Amygdala (tissue), 56 donors: ENCODE results near the gene TBL3.
A peak's percentile ranks its signal among the peaks of the same experiment; 100 is the strongest.

Experiments used
- DNase-seq, 56 donors: peaks; one replicate each; lab custom pipeline; 2025; lab: John Stamatoyannopoulos, UW

Gene TBL3

DNA sequence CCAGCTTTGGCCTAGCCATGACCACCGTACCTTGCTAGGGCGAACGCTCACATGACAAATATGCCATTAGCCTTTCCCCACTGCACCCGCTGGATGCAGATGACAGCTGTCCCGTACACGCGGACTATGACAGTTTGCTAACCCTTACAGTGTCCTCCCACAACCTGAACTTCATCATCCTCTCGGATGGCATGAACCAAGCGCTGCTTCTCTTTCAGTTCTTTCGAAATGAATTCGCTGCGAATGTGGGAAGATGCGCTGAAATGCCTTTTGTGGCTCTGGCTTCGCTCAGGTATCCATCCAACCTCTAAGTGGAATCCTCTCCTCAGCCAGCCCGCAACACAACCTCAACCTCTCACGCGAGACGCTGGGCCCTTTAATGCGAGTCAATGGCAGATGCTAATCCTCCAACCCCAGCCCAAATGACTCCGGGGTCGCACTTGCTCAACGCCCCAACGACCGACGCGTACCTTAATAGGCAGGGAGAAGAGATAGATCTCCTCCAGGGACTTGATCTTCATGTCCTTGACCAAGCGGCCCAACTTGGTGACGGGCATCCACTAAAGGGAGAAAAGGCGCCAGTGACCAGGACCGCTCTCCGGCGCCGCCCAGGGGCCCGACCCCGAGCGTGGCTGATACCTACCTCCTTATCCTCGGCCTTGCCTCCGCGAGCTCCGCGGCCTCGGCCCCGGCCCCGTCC, 7.9 kb upstream of the TBL3 start:
- peak in 11 of 56 donors; percentile 46 to 62 (median 56) for DNase-seq

DNA sequence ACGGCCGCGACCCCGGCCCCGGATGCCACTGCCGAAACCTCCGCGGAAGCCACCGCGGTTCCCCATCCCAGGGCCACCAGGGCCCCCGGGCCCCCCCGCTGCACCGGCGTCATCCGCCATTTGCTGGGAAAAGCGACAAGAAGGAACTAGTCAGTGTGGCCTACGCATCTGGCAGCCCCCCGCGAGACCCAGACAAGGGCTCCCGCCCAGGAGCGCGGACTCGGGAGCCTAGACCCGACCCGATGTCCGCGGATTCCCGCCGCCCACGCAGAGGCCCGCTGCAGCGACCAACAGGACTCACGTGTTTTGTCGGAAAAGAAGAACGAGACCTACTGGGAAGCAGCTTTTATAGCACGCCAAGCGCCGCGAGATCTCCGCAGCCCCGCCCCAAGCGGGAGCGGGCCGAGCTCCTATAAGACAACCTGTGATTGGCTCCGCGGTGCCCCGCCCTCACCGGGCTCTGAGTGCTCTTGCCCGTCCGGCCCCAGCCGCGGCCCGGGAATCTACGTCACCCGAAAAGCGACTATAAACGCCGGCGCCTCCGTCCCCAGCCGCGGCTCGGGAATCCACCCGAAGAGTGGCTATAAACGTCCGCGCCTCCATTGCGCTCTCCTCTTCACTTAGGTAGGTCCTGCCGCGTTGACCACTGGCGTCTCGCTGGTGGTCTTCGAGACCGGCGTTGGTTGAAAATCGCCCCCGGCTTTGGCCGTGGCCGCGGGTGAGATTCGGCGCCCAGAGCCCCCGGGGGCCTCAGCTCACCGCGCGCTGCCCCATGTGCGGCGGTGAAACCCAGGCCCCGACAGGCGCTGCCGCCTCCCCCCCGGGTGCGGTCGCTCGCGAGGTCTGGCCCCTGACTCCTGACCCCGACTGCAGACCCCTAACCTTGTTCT, 7.1 kb upstream of the TBL3 start, which contains the start of gene RPS2:
Gene RPS2 (minus strand): TSS at position 321 of the 890 bp plus-strand sequence. CDS start 201 bp downstream, at position 120.
- peak; percentile 48 to 100 (median 97) for DNase-seq

DNA sequence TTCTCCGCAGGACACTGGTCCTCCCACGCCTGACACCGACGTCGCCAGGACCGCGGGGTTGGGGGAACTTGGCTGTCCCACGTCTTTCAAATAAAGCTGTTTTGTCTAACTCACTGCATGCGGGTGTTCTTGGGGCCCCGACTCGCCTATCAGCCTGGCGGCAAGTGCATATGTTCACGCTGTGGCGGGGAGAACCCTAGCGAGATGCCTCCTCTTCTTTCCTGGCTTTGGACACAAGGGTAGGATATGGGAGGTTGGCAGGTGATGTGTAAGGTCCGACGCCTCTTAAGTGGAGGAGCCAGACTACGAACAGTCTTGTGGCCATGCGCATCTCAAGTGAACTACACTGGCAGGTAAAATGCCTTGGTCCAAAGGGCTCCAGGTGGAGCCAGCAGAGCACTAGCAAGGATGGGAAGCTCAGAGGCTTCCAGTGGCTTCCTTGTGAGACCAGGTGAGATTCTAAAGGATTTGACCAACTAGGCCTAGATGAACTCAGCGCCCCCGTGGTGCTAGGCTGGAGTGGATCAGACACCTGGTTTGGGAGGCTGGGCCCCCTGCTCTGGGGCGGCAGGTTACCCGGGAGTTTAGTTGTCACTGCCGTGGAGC, 6.4 kb upstream of the TBL3 start:
- no peak for DNase-seq

DNA sequence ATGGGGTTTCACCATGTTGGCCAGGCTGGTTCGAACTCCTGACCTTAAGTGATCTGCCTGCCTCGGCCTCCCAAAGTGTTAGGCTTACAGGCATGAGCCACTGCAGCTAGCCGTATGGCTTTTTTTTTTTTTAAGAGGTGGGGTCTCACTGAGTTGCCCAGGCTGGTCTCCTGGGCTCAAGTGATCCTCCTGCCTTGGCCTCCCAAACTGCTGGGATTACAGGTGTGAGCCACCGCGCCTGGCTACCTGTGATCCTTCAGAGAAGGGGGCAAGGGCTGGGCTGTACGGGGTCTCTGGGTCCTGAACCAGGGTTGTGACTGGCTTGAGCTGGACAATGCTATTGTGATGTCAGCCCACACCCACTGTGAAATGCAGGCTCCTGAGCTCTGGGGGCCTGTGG, 5.4 kb upstream of the TBL3 start, which contains the start of gene RNF151:
Gene RNF151 (plus strand): TSS at position 397 of the 400 bp plus-strand sequence. CDS start 26 bp downstream, outside the sequence.
- DNase-seq = no peak

DNA sequence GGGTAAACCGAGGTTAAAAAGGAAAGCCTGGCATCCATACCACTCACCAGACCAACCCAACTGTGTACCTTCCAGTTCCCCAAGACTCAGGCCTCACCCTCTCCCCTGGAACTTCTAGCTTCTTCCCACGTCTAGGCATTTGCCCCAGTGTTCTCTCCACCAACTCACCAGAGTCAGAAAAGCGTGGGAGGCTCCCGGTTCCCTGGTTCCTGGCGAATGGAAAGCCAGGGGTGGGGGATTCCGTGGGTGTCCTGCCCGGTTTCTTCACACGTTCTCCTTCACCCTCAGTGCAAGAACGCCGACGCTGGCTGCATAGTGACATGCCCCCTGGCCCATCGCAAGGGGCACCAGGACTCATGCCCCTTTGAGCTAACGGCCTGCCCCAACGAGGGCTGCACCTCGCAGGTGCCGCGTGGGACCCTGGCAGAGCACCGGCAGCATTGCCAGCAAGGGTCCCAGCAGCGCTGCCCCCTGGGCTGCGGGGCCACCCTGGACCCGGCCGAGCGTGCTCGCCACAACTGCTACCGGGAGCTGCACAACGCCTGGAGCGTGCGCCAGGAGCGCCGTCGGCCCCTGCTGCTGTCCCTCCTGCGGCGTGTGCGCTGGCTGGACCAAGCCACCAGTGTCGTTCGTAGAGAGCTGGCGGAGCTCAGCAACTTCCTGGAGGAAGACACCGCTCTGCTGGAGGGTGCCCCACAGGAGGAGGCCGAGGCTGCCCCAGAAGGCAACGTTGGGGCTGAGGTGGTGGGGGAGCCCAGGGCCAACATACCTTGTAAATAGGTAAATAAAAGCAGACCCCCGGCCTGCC, 3.5 kb upstream of the TBL3 start:
- no peak for DNase-seq

DNA sequence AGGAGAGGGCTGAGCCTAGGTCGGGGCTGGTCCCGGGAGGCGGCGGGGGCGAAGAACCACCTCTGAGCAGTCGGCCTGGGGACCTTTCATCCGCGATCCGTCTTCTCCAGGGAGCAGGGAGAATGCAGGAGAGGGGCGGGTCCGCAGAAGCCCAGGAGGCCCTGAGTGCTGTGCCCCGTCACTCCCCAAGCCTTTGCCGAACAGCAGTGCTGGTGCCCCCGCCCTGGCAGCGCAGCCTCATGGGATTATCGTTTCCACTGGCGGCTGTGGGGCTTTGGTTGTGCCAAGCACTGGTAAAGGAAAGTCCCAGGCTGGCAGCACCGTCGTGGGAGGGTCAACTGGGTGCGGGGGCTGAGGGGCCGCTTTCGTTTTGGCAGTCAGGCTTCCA, 631 bp downstream of the TBL3 start:
- DNase-seq = no peak

DNA sequence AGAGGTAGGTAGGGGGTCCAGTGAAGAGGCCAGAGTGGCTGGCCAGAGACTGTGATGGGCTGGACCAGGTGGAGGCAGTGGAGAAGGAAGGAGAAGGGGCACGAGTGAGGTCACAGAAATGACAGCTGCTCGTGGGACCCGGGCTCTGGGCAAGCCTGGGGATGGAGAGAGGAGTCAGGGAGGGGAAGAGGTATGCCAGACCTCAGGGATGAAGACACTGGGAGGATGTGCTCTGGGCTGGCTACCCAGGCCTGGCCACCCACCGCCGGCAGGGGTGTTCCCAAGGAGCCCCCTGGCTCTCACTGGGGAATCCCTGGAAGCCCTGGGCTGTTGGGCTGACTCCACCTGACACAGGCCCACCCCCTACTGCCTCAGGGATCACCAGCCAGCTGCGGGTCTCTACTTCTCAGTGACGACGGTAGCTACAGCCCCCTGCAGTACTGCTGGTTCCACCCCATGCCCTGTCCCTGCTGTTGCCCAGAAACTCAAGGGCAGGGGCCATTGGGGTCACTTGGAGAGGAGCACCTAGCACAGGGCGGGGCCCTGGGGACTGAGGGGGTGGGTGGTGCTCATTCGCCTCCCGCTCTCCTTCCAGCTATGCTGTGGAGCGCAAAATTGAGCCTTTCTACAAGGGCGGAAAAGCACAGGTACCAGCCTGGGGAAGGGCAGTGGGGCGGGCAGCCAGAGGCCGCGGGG, 1.8 kb downstream of the TBL3 start:
- no peak for DNase-seq

DNA sequence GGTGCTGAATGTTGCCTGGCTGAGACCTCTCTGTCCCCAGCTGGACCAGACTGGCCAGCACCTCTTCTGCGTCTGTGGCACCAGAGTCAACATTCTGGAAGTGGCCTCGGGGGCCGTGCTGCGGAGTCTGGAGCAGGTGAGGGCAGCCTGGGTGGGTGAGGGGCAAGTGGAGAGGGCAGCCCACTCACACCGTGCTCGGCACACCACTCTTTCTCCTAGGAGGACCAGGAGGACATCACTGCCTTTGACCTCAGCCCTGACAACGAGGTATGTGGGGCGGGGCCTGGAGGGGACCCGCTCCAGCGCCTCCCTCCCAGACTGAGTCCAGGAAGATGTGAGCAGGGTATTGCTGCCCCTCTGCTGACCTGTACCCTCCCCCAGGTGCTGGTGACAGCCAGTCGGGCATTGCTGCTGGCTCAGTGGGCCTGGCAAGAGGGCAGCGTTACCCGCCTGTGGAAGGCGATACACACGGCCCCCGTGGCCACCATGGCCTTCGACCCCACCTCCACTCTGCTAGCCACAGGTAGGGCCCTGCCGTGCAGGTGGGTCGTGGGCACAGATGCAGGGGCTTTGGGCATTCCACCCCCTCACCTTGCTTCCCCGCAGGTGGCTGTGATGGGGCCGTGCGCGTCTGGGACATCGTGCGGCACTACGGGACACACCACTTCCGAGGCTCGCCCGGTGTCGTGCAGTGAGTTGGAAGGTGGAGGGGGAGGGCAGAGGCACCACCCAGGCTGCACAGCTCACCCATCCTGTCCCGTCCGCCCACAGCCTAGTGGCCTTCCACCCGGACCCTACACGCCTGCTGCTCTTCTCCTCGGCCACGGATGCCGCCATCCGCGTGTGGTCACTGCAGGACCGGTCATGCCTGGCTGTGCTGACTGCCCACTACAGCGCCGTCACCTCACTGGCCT, 2.6 kb downstream of the TBL3 start:
- no peak for DNase-seq

DNA sequence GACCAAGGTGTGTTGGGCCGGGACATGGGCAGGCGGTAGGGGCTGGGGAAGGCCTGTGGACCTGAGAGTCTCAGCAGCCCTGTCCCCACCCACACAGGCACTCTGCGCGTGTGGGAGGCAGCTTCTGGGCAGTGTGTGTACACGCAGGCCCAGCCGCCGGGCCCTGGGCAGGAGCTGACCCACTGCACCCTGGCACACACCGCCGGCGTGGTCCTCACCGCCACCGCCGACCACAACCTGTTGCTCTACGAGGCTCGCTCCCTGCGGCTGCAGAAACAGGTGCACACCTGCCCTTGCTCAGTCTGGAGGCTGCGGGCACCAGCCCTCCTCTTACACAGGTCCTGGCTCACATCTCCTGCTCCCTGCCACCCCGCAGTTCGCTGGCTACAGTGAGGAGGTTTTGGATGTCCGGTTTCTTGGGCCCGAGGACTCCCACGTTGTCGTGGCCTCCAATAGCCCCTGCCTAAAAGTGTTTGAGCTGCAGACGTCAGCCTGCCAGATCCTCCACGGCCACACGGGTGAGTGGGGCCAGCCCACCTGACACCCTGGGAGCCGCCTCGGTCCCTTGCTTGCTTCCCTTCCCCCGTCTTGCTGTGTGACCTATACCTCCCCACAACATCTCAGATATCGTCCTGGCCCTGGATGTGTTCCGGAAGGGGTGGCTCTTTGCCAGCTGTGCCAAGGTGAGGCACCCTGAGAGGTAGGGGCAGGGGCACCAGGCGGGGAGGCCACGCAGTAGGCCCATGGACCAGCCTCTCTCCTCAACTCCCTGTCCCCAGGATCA, 3.8 kb downstream of the TBL3 start:
- no peak for DNase-seq

DNA sequence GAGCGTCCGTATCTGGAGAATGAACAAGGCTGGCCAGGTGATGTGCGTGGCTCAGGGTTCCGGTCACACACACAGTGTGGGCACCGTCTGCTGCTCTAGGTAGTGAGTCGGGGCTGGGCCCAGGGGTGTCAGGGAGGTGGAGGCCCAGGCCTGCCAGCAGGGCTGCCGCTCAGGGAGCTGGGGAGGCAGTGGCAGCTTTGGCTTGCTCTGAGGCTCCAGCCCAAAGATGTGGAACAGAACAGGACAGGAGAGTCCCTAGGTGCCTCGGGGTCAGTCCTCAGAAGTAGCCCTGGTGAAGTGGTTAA, 4.3 kb downstream of the TBL3 start:
- no peak for DNase-seq

DNA sequence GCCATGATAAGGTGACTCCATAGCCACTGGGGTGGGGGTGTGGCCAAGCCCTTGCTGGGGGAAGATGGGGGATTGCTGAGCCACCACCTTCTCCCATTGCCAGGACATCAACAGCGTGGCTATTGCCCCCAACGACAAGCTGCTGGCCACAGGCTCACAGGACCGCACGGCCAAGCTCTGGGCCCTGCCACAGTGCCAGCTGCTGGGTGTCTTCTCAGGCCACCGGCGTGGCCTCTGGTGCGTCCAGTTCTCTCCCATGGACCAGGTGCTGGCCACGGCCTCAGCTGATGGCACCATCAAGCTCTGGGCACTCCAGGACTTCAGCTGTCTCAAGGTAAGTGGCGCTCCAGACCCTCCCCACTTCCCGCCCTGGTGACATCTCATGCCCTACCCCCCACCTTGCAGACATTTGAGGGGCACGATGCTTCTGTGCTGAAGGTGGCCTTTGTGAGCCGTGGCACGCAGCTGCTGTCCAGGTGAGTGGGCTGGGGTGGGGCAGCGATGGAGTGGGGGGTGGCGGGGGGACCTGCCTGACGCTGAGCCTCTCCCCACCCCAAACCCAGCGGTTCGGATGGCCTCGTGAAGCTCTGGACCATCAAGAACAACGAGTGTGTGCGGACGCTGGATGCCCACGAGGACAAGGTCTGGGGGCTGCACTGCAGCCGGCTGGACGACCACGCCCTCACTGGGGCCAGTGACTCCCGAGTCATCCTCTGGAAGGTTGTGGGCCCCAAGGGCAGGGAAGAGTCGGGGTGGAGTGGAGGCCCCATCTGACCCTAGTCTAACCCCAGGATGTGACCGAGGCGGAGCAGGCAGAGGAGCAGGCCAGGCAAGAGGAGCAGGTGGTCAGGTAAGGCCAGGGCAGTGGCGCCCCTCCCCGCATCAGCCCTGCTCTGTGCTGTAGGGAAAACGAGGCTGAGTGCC, 5.4 kb downstream of the TBL3 start:
- DNase-seq = no peak

DNA sequence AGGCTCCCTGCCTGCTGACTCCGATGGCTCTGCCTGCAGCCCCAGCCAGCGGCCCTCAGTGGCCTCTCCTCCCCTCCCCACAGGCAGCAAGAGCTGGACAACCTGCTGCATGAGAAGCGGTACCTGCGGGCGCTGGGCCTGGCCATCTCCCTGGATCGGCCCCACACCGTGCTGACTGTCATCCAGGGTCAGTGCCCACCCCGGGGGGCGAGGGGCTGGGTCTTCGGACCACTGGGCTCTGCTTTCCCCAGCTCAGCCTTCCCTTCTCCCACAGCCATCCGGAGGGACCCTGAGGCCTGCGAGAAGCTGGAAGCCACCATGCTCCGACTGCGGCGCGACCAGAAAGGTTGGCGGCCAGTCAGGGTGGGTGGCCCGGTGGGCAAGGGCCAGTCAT, 6.0 kb downstream of the TBL3 start:
- no peak for DNase-seq

DNA sequence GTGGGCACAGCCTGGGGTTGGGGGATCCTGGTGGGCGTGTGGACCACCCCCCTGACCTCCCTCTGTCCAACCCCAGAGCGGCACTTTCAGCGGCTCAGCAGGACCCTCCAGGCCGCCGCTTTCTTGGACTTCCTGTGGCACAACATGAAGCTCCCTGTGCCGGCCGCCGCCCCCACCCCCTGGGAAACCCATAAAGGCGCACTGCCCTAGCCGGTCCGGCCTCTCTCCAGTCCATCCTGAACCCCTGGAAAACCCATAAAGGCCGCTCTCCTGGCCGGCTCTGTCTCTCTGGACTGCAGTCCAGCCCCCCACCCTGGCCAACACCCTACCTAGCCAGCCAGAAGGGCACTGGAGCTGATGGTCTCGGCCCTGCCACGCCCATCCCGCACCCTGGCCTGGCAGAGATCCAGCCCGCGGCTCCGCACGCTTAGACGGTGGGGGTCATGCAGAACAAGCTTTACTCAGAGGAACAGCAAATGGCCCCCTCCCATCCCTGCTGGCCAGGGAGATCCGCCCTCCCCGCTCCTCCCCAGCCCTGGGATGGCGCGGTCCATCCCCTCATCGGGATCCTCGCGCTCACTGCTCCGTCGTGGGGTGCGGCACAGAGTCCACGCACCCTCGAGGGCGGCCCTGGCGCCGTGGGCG, 6.7 kb downstream of the TBL3 start:
- DNase-seq = no peak

DNA sequence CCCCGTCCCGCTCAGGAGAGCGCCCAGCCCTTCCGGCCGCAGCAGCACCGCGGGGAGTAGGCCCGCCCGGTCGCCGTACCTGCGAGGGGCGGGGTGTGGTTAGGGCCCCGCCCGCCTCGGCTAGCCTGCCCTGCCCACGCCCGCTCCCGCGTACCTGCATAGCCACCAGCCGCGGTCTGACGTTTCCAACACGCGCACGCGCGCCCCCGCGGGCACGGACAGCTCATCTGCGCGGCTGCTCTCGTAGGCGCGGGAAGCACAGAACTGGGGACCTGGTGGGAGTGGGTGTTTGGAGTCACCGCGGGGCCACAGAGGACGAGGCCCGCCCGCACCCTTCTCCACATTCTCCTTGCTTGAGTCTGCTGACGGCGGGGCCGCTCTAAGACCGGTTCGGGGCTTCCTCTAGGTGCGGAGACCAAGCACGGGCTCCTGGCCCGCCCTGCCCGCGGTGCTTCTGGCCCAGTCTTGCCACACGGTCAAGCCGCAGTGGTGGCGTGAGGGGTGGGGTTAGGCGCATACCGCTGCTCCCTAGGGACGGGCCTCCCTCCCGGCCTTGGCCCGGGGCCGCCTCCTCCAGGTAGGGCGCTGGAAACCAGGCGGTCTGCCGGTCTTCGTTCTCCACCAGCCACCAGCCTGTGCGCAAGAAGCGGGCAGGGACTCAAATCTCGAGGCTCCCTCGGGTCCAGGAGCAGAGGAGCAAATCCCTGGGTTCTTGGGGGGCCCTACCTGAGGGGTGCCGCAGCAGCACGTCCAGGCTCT, 7.6 kb downstream of the TBL3 start:
- no peak for DNase-seq

DNA sequence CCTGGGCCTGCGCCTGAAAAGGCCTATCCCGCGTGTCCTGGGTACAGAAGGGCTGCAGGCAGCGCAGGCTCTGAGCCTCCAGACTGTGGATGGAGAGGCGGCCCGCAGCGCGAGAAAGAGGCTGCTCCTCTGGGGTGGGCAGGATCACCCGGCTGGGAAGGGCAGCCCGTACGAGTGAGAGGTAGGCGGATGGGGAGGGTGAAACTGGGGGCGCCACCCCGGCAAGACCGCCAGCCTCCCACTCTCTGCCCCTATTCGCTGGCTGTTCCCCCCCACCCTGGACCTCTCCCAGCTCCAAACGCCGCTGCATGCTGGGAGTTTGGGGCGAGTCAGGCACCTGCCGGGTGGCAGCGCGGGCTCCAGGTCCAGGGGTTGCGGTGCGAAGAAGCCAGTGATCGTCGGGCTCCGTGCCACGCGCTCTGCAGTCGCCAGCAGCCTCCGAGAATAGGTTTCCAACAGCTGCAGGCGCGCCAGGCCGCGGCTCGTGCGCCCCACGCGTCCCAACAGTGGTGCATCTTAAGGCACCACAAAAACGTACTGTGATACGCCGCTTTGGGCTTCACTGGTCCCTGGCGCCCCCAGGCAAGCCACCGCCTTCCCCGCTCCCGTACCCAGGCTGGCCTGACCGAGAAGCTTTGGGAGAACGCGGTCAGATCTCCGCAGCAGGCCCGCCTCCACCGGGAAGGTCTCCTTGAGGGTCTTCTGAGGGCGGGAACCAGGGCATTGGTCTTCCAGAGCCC, 8.3 kb downstream of the TBL3 start:
- DNase-seq = peak in 2 of 56 donors; percentile 7 to 14
